AG04450 (cell line): ENCODE data around the gene TMEM225B. TPM values are rescaled to one million over a fixed set of nuclear protein-coding genes. Genes with fewer than 3 reads are reported as not detected.

Experiments
- CTCF ChIA-PET: fragments of 300-600, 350-600 bp; formaldehyde crosslinking; extraction: SDS; loops from one replicate; lab custom pipeline; 2022; ENCODE audit warnings: antibody characterized with exemption, inconsistent platforms; lab: Charles Lee
- POLR2A ChIA-PET: fragments of 350-600 bp; formaldehyde crosslinking; extraction: SDS; loops from one replicate; lab custom pipeline; 2021; ENCODE audit warnings: antibody characterized with exemption, inconsistent platforms; lab: Yijun Ruan, JAX
- DNase-seq: peaks from one replicate; pipeline ENCODE4 v3.0.0-alpha.2; 2011; ENCODE audit warnings: low read depth, low spot score
- H3K27ac ChIP-seq: one replicate; pipeline ENCODE4 v1.5.1; 2012; ENCODE audit warnings: low read depth, low read length, control low read depth
- H3K27me3 ChIP-seq: one replicate; pipeline ENCODE4 v1.6.0; 2012; ENCODE audit warnings: low read length; ENCODE audit not compliant: control insufficient read depth, insufficient read depth
- H3K4me3 ChIP-seq: 2 replicates; pipeline ENCODE4 v1.5.1; 2011; ENCODE audit warnings: mild to moderate bottlenecking, low read depth, low read length, control low read depth
- H3K9me3 ChIP-seq: 2 replicates; pipeline ENCODE4 v1.5.1; 2012; ENCODE audit warnings: low read length; ENCODE audit not compliant: control insufficient read depth, insufficient read depth
- CTCF ChIP-seq: IDR thresholded peaks from 2 replicates; pipeline ENCODE4 v1.5.1; 2011; ENCODE audit warnings: low read depth, low read length, control low read depth, inconsistent platforms
- polyA plus RNA-seq: library from polyadenylated mRNA; depleted of rRNA; stranded (reverse); fragments of >200 nt; gene quantifications from 2 replicates; pipeline ENCODE4 v1.2.3, GENCODE V29; 2011

TMEM225B gene
- polyA plus RNA-seq, 1 experiment: 0.72 TPM

GRCh38 chr7:99605527-99605926 lies 7.5 kb downstream of the TMEM225B start:
- Histone ChIP-seq H3K27me3 (no peaks in the 10 kb centered on the region), H3K4me3 (no peak overlapping the region), H3K9me3 (no peaks in the 10 kb centered on the region), H3K27ac (no peak overlapping the region)
- ChIA-PET CTCF (no interaction called here), POLR2A (interaction anchor here (0.6 kb wide), 1 partner anchor 38 kb away, joined by 3 read pairs; no protein-coding TSS in a partner anchor)
- DNase-seq: no peak
- TF ChIP-seq CTCF: no peak

- no peaks in the 10 kb centered on the region for H3K9me3 ChIP-seq
- ChIA-PET CTCF (no interaction called here), POLR2A (no interaction called here)
- no peaks in the 10 kb centered on the region for H3K27me3 ChIP-seq
- H3K4me3 ChIP-seq: no peak overlapping the region
- no peak for DNase-seq
- no peak overlapping the region for H3K27ac ChIP-seq
- no peak for TF ChIP-seq CTCF
Measured at GRCh38 chr7:99606531-99606930, 8.5 kb downstream of the TMEM225B start.

DNA sequence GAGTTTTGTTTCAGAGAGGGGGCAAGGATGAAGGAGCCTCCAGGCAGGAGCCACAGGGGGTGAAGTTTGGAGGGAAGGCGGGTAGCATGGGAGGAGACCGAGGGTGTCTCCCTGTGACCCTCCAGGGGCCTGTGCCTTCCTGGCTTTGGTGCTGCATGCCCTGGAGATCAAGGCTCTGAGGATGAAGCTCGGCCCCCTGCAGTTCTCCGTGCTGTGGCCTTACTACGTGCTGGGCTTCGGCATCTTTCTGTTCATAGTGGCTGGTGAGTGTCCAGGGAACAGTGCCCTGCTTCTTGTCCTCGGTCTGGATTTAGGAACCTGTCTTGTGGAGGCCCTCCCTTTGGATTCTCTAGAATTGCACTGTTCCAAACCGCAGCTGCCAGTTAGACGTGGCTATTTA lies 9.5 kb downstream of the TMEM225B start:
- CTCF ChIA-PET: no interaction called here
- no peak overlapping the region for H3K27ac ChIP-seq
- no peak for DNase-seq
- no peak overlapping the region for H3K4me3 ChIP-seq
- no peaks in the 10 kb centered on the region for H3K9me3 ChIP-seq
- POLR2A ChIA-PET: no interaction called here
- H3K27me3 ChIP-seq: no peaks in the 10 kb centered on the region
- TF ChIP-seq CTCF: no peak

GRCh38 chr7:99614495-99614894 lies 16.4 kb downstream of the TMEM225B start:
- CTCF ChIA-PET: no interaction called here
- Histone ChIP-seq H3K27ac (no peak overlapping the region), H3K27me3 (no peaks in the 10 kb centered on the region), H3K9me3 (no peaks in the 10 kb centered on the region; the same call in 1 of the 2 replicates), H3K4me3 (no peak overlapping the region)
- no peak for DNase-seq
- POLR2A ChIA-PET: no interaction called here
- no peak for TF ChIP-seq CTCF

DNA sequence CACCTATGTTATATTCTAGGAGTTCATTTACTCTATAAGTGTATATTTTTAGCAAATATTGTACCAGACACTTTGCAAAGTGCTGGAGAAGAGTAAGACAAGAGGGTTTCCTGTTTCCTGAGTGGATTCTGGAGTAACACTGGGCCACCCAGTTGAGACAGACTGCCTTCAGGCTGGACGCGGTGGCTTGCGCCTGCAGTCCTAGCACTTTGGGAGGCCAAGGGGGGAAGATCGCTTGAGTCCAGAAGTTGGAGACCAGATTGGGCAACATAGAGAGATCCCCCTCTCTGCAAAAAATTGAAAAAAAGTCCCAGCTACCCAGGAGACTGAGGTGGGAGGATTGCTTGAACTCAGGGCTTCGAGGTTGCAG lies 17.9 kb downstream of the TMEM225B start:
- no peak for TF ChIP-seq CTCF
- POLR2A ChIA-PET: interaction anchor here (1.3 kb wide), 2 partner anchors 56 to 58 kb away, joined by 3 to 7 read pairs; no protein-coding TSS in a partner anchor
- Histone ChIP-seq H3K27me3 (no peaks in the 10 kb centered on the region), H3K9me3 (no peaks in the 10 kb centered on the region; the same call in 1 of the 2 replicates), H3K4me3 (peak overlapping the region; percentile 69; the same call in 1 of the 2 replicates), H3K27ac (no peak overlapping the region)
- no peak for DNase-seq
- CTCF ChIA-PET: interaction anchor here (0.7 to 1.5 kb wide), 3 partner anchors 13 to 90 kb away, joined by 3 to 9 read pairs (median 4); no protein-coding TSS in a partner anchor
